Activated effector memory CD4-positive, alpha-beta T cell treated with anti-CD3 and anti-CD28 coated beads, Interleukin-2, amount 50 U/mL, for 16 hours (primary cell): ENCODE measurements around the gene ANXA3.
"Not testable (repeated sequence)": the region's sequence is repeated elsewhere in the genome, so short reads cannot be mapped to it uniquely, and the experiment has no call there.

Experiments
- DNase-seq: peaks from one replicate; pipeline ENCODE4 v3.0.0-alpha.2; 2020

ANXA3 gene

GRCh38 chr4:78544678-78545077 lies 6.9 kb upstream of the ANXA3 start:
- no peak for DNase-seq

- no peak for DNase-seq
Measured at GRCh38 chr4:78545275-78546246, 6.0 kb upstream of the ANXA3 start.

GRCh38 chr4:78547899-78548298 lies 3.7 kb upstream of the ANXA3 start:
- not testable (repeated sequence) for DNase-seq

GRCh38 chr4:78548889-78549288 lies 2.7 kb upstream of the ANXA3 start:
- not testable (repeated sequence) for DNase-seq

- DNase-seq = no peak
Measured at GRCh38 chr4:78552389-78553042, 946 bp downstream of the ANXA3 start.

- DNase-seq = no peak
Measured at GRCh38 chr4:78553043-78553396, 1.4 kb downstream of the ANXA3 start.

- no peak for DNase-seq
Measured at GRCh38 chr4:78553529-78554060, 2.0 kb downstream of the ANXA3 start.

GRCh38 chr4:78556665-78557064 lies 5.1 kb downstream of the ANXA3 start:
- no peak for DNase-seq

- no peak for DNase-seq
Measured at GRCh38 chr4:78557841-78558240, 6.3 kb downstream of the ANXA3 start.

GRCh38 chr4:78558410-78558809 lies 6.8 kb downstream of the ANXA3 start:
- DNase-seq = no peak

- DNase-seq = no peak
Measured at GRCh38 chr4:78560296-78560963, 8.9 kb downstream of the ANXA3 start.

GRCh38 chr4:78561677-78562076 lies 10.1 kb downstream of the ANXA3 start:
- DNase-seq = no peak

GRCh38 chr4:78562687-78563086 lies 11.1 kb downstream of the ANXA3 start:
- no peak for DNase-seq

GRCh38 chr4:78565971-78566372 lies 14.4 kb downstream of the ANXA3 start:
- no peak for DNase-seq

- no peak for DNase-seq
Measured at GRCh38 chr4:78566834-78567499, 15.4 kb downstream of the ANXA3 start.

GRCh38 chr4:78567500-78568060 lies 16.0 kb downstream of the ANXA3 start:
- DNase-seq = no peak

- DNase-seq = no peak
Measured at GRCh38 chr4:78568640-78569305, 17.2 kb downstream of the ANXA3 start.

GRCh38 chr4:78569306-78569821 lies 17.8 kb downstream of the ANXA3 start:
- no peak for DNase-seq

- no peak for DNase-seq
Measured at GRCh38 chr4:78570117-78570516, 18.5 kb downstream of the ANXA3 start.

GRCh38 chr4:78571804-78572203 lies 20.2 kb downstream of the ANXA3 start:
- DNase-seq = no peak

- DNase-seq = no peak
Measured at GRCh38 chr4:78578674-78579425, 27.3 kb downstream of the ANXA3 start.
